HG03280 (cell line): ENCODE data around the gene ZNF22.

Experiments used
- ATAC-seq: cut with Tn5 transposase; IDR thresholded peaks from one replicate; pipeline ENCODE4 v1.9.1; 2021; ENCODE audit warnings: mild to moderate bottlenecking, moderate library complexity; ENCODE audit not compliant: unreplicated experiment

Gene ZNF22

DNA sequence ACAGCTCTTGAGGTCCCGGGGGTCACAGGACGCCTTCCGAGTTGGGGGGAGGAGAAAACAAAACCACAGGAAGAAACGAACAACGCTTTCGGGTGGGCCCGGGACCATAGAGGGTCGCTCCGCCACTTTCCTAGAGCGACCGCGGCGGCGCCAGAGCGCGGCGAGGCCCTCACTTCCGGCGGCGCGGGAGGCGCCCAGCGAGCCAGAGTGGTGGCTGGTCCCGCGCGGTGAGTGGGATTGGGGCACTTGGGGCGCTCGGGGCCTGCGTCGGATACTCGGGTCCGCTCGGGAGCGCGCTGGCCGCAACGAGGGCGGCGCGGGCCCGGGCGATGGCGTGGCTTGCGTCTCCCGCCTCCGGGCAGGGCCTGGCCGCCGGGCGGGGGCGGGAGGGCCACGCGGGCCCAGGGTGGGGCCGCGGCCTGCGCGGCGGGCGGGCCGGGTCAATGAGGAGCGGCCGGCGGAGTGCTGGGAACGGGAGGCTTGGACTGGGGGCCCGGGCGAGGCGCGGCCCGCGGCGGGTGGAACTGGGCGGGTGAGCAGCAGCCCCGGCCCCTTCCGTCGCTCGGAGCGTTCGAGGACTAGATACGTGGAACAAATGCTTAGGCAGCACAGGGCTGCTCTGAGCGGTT lies at the start of gene ZNF22:
TSS of gene ZNF22 (plus strand) at position 172 of the 629 bp plus-strand sequence. CDS start 2,446 bp downstream, outside the sequence.
- ATAC-seq: peak; percentile 66

DNA sequence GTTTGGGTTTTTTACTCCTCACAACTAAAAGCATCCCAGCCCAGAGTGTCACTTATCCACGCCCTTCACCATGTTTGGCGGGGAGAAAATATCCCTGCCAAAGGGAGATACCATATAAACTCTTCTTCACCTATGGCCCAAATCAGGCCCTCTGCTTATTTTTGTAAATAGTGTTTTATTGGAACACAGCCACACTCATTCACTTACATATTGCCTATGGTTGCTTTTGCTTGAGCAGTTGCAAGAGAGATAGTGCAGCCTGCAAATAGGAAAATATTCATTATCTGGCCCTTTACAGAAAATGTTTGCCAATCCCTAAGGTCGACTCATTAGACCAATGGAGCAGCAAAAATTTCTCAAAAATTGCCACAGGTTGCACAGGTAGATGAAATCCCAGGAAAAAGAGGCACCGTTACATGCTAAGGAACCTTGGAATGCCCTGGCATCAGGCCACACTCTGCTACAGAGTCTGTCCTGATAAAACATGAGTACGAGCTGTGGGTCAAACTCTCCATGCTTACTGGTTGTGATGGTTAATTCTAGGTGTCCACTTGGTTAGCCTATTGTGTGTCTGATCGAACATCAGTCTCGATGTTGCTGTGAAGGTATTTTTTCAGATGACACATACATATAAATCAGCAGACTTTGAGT lies 49.0 kb upstream of the ZNF22 start:
- ATAC-seq: no peak

DNA sequence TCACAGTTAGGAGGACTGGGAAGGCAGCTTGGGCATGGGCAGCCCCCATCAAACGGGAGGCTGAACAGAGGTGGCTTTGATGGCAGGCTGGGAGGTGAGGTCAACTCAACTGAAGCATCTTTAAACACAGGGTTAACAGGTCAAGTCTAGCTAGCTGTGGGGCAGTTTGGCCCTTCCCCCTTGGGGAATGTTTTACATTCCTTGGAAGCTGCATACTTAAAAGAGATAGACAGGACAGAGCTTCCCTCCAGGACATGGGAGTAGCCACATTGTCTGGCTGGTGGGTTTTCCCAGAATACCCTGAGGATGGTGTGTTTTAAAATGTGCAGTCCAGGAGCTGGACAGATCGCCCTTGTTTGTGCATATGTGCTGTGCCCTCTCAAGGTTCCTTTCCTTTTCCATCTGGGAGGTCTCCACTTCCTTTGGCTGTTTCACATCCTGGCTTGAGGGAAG lies 47.9 kb upstream of the ZNF22 start:
- ATAC-seq: no peak

DNA sequence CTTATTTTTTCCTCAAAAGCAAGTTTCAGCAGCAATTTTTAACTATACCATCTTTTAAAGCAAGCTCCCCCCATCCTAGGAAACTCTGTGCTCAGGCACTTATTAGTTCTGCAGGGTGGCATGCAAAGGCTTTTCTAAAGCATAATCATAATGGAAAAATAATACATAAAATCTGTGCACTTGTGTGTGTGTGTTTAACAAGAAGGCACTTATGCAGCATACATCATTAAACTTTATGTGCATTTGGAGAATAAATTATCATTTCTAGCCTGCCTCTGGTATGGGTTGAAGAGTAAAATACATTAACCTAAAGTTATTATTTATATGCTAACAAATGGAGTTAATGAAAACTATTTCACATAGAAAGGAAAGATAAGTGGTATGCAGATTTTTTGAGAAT lies 46.7 kb upstream of the ZNF22 start:
- ATAC-seq: no peak

DNA sequence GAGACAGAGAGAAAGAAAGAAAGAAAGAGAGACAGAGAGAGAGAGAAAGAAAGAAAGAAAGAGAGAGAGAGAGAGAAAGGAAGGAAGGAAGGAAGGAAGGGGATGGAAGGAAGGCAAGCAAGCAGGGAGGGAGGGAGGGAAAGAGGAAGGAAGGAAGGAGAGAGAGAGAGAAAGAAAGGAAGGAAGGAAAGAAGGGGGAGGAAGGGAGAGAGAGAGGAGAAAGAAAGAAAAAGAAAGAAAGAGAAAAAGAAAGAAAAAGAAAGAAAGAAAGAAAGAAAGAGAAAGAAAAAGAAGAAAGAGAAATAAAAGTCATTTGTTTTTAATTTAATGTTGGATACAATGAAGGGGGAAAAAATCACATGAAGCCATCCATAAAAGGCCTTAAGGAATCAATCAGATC lies 45.8 kb upstream of the ZNF22 start:
- no peak for ATAC-seq

DNA sequence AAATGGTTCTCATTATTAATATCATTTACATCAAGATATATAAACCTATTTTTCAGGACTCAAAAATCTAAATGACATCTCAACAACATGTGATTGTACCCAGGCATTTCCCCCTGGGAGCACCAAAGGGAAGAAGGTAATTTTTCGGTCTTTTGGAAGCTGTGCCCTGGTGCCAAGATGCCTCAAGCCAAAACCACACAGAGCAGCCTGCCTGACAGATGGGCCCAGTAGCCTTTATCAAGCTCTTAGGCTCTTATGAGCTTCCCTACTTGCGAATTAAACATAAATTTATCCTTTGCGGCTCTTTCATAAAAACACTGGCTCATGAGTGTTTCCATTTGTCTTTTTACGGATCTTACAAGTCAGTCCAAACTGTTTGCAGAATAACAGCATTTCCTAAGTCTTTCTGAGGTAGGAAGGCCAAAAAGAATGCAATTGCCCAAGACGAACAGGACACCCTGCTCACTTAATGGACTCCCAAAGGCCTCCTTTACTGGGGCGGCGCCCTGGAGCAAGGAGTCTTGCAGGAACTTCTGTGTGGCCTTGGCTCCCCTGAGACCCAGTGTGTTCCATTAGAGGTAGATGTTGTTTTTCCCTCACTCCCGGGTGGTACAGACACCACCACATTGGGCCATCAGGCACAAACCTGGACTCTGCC lies 45.2 kb upstream of the ZNF22 start:
- ATAC-seq: no peak

DNA sequence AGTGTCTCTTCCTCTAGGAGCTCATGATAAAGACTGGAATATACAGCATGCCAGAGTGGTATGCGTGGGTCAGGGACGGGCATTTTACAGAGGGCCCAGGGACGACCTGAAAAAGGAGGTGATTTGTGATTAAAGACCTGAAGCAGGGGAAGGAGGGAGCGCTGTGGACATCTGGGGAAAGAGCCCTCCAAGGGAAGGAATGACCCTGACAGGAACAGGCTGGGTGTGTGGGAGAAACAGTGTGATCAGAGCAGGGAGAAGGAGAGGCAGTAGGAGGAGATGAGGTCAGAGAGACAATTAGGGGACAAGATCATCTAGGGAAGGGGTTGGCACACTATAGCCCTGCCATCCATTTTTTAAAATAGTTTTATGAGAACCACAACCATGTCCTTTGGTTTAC lies 44.5 kb upstream of the ZNF22 start:
- no peak for ATAC-seq

DNA sequence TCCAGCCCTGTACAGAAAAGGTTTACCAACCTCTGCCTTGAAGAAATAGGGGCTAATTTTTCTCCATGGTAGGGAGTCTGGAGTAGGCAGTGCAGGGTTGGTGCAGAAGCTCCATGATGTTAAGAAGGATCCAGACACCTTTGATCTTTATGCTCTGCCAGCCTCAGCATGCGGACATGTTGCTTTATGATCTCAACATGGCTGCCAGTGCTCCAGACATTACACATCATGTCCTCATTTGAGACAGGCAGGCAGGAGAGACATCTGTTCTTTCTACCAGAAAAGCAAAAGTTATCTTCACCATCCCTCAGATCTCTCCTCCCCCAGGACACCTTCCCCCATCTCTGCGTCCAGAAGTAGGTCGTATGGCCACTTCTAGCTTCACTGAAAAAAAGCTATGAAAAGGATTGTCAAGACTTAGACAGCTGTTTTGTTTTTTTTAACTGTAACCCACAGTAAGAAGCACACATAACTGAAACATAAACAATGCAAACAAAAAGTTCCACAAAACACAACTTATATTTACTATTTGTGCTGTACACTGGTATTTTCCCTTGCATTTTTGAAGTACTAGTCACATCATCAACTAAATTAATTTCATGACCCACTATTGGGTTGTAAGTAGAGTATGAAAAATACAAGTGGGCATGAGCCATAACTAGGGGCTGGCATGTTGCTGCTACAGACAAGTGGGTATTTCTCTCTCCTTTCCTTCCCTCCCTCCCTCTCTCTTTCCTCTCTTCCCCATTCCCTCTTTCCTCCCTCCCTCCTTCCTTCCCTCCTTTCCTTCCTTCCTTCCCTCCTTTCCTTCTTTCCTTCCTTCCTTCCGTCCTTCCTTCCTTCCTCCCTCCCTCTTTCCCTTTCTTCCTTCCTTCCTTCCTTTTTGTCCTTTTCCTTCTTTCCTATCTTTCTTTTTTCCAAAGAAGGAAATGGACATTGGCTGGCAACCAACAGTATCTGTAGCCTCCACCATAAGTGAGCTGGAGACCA lies 43.7 kb upstream of the ZNF22 start:
- no peak for ATAC-seq

DNA sequence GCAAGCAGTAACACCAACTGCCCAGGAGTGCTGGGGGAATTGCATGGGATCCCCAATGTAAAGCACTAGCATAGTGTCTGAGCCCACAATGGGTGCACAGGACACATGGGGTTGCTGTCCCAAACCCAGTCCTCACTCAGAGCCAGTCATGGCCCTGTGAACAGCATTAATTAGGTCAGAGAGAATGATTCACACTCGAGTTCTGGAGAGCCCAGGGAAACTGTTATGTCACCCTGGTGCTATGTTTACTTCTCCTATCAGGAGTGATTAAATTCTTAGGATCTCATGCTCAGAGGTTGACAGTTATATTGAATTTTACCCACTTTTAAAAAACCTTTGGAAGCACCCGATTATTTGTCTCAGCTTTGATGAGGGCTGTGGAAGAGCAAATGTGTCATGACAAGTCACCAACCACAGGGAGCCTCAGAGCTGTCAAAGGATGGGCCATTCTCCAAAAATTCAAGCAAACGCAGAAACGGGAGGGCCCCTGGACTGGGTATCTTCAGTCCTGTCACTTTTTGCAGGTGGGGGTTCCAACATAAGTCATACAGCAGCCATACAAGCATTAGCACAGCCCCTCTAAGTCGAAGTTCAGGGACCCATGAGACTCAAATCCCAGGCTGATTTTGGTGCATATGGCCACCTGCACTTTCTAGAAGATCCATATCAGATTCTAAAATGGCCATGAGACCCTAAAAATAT lies 42.4 kb upstream of the ZNF22 start:
- no peak for ATAC-seq

DNA sequence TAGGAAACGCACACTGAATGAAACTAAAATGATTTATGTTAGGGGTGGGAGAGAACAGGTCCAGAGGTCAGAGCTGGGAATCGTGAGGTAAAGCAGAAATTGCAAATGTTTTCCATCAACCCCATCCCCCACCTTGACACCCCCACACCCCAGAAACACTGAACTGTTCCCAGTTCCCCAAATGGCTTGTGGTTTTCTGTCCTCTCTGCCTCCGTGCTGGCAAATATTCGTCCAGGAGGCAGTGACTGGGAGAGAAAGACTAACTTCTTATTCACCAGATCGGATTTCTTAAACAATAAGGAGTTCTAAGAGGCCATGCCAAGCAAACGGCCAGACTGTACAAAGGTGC lies 41.9 kb upstream of the ZNF22 start:
- no peak for ATAC-seq

DNA sequence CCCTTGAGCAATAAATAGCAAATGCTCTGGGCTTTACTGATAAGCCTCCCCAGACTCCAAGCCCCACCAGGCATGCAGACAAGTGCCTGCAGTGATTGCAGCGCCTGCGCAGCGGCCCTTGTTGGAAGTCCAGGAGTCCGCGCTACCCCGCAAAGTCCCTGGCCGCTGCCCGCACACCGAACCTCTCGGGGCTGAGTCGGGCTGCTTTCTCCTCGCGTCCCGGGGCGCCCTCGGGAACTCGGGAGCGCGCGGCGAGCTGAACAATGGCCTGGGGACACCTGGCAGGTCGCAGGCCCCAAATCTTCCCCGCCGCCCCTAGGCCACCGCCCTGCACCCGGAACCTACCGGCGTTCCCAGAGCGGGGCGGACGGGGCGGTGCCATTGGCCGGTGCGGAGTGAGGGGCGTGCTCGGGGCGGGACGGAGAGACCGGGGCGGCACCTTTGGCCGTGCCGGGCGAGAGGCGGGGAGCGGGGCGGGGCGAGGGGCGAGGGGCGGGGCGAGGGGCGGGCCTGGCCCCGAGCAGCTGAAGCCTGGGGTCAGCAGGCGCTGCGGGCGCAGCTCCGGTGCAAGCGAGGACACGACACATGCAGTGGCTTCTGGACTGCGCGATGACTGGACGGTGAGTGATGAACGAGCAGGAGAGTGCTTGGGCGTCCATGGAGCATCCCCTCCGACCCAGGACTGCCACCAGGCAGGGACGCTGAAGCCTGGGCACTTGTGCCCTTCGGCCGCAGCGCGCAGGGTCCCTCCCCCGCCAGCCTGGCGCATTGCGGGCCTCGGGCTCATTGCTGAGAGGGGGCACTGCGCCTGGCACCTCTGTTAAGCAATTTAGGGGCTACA lies 41.3 kb upstream of the ZNF22 start, which contains the start of gene RASSF4:
TSS of gene RASSF4 (plus strand) at position 556 of the 841 bp plus-strand sequence. CDS start 10,401 bp downstream, outside the sequence.
- ATAC-seq: peak; percentile 97

DNA sequence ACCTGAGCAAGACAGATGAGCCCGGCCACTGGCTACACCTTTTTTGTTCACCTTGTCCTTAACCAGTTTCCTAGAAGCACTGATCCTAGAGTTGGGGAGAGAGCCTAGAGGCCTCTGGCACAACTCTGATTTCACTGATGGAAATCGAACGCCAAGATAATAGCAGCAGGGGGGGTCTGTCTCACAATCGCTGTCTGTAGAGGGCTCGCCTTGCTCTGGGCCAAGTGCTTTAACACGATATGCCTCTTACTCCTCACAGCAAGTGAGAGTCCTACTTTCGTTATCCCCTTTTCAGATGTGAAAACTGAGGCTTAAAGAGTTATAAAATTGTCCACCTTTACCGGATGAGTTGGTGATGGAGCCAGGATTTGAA lies 40.6 kb upstream of the ZNF22 start:
- no peak for ATAC-seq

DNA sequence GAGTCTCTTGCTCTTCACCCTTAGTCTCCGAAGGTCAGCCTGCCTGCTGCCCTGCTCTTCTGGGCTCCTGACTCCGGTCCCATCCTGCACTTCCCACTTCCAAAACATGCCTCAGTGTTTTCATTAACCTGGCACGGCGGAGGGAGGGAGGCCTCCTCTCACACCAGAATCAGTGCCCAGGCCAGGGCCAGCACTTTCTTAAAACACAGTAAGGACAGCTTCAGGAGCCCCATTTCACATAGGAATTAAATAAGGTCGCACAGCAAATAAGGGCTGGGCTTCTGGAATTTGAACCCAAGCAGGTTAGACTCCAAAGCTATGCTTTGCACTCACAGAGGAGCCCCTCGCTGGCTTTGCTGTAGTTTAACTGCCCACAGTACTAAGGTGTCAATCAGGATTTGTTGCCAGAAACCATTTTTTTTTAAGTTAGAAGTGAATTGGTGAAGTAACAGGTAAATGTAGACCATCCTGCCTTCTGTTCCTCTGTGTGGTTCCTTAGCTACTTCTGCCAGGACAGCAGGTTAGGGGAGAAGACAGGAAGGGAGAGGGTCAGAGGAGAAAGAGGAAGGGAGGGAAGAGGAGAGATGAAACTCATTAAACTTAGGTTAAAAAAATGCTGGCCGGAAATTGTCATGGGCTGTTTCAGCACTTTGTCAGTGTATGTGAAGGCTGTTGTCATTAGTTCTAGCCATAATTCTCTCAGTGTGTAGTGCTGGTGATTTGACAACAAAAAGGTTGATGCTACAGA lies 40.1 kb upstream of the ZNF22 start:
- no peak for ATAC-seq

DNA sequence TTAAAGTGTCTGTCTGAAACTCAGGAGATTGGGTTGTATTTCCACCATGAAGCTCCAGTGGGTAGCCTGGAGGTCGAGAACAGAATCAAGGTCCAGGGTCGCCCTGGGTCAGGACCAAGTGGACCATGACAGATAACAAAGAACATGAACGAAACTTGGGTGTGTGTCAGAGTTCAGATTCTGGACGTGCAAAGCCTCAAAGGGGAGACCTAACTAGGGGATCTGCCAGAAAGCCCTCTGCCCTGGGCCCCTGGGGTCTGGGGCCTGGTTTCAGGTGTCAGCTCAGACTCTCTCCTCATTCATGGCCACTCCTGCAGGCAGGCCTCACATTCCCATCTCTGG lies 39.5 kb upstream of the ZNF22 start:
- no peak for ATAC-seq

DNA sequence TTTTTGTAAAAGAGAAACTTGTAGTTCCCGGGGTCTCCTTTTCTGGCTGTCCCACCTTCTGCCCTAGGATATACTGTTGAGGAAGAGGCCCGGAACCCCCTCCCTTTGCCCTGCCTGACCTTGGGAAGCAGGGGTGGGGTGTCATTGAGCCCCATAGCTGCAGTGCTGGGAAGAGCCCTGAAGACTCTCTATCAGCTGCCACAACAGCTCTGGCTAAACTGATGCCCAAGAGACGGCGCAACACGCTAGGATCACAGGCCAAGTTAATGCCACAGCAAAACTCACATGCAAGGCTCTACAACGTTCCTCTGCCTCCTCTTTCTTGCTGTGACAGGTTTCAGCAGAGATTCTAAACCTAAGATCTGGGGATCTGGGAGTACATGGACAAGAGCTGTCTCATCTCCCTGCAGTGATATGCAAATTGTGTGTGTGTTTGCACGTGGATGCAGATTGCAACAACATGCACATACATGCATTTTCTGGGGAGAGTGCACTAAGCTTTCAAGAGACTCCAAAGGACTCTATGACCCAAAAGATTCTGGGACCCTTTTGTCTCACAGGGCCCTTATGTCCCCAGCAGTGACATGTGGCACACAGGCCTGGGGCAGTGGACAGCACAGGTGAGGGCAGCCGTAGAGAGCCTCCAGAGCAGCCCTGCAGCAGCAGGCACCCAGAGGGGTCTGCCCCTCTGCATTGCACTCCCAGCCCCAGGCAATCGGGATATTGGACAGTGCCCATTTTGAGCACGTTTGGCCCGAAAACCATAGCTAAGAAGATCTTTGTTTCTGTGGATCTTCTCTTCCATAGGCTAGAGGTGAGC lies 38.6 kb upstream of the ZNF22 start:
- ATAC-seq: no peak

DNA sequence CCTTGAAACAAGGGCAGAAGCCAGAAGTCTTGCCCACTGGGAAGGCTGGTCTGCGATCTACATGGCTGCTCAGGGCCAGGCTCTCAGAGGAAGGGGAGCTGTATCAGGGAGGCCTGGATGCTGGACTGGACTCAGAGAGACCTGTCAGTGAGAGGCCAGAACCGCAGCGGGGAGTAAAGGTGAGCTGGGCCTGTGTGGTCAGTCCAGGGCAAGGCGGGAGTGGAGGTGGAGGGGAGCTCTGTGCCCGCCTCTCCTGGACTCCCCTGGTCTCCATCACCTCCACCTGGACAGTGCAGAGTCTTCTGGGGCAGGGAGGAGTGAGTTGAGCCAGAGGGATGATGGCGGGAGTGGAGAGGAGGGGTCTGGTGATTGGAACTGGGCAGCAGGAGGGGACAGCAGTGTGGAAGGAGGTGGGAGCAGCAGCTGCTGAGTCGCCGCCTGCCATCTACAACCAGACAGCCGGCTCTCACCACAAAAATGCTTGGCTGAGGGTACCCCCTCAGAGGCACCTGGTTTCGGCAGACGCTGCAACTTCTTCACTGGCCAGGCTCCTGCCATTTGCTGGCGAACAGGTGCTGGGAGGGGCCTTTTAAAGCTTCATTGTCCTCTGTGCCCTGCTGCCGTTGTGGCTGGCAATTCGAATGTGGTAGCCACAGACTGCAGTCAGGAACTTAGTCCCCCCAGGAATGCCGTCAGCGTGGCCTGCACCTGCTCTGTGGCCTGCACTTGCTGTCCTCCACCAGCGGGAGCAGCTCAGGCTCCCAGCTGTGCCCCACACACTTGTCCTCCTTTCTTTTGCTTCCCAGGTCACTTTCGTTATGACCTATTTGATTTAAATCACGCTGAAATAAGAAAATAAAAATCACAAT lies 37.6 kb upstream of the ZNF22 start:
- ATAC-seq: no peak
